HT-29 (cell line): ENCODE data around the gene ZNF564. TPM values are rescaled to one million over a fixed set of nuclear protein-coding genes. Genes with fewer than 3 reads are reported as not detected.
A peak's percentile ranks its signal among the peaks of the same experiment; 100 is the strongest.
"Not testable (repeated sequence)": the region's sequence is repeated elsewhere in the genome, so short reads cannot be mapped to it uniquely, and the experiment has no call there.

Experiments used
- DNase-seq: peaks from one replicate; pipeline ENCODE4 v3.0.0-alpha.2; 2015; ENCODE audit warnings: low spot score
- total RNA-seq: library from RNA; depleted of rRNA; stranded (reverse); fragments of >200 nt; shearing (Covaris generic); gene quantifications from 2 replicates; pipeline ENCODE4 v1.2.3, GENCODE V29; 2014; rRNA removed

Gene ZNF564
- total RNA-seq = 1.5 and 3.0 TPM in 2 replicates

DNA sequence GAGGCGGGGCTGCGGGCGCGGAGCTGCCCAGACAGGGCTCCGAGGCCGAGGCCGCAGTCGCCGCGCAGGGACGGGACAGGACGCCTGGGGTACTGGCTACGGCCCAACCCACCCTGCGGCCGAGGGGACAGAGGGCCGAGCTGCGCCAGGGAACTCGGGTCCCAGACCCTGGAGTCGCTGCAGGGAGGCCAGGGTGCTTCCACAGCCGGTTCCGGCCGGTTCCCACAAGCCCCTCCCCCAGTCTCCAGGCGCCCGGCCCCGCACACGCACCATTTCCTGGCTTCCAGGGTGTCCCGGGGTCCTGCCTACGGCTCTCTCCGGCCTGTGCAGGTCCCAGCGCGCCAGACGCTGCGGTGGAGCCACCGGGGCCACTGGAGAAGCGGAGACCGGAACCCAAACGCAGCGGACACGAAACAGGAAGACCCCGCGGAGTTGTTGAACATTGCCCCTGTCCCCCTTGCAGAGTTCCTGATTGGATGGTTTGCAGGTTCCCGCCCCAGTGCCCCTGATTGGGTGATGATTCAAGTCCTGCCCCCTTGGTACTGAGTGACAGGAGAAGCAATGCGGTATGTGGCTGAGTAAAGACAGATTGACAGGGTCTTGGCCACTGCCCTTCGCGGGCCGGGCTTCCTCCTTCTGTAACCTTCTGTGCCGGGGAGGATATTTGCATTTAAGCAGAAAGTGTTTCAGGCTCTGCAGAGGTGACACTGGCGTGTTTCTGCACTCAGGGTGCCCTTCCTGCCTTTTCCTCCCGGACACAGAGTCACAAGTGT lies at the start of gene ZNF564:
ZNF564 (minus strand) TSS at position 423 of the 773 bp plus-strand sequence; CDS start at position 273, 150 bp downstream.
- DNase-seq = peak; percentile 92

DNA sequence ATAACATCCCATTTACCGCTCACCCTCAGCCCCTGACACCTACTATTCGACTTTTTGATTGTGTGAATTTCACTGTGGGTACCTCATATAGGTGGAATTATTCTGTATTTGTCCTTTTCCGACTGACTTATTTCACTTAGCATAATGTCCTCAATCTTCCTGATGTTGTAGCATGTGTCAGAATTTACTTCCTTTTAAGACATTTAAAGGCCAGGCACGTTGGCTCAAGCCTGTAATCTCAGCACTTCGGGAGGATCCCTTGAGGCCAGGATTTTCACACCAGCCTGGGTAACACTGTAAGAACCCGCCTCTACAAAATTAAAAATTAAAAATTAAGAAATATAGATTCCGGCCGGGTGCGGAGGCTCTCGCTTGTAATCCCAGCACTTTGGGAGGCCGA lies 46.3 kb upstream of the ZNF564 start:
- DNase-seq = no peak

GRCh38 chr19:12596927-12597548 lies 45.8 kb upstream of the ZNF564 start:
- no peak for DNase-seq

- DNase-seq = no peak
These were observed 45.2 kb upstream of the ZNF564 start for GRCh38 chr19:12596485-12596884.

DNA sequence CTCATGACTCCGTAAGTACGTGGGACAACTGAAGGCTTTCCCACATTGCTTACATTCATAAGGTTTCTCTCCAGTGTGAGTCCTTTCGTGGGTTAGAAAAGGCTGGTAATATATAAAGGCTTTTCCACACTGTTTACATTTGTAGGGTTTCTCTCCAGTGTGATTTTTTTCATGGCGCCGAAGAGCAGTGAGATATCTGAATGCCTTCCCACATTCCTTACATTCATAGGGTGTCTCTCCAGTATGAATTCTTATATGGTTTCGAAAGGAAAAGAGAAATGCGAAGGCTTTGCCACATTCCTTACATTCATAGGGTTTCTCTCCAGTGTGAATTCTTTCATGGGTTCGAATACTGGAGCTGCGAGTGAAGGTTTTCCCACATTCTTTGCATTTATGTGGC lies 29.8 kb upstream of the ZNF564 start:
- no peak for DNase-seq

GRCh38 chr19:12580180-12580694 lies 29.0 kb upstream of the ZNF564 start:
- DNase-seq = no peak

DNA sequence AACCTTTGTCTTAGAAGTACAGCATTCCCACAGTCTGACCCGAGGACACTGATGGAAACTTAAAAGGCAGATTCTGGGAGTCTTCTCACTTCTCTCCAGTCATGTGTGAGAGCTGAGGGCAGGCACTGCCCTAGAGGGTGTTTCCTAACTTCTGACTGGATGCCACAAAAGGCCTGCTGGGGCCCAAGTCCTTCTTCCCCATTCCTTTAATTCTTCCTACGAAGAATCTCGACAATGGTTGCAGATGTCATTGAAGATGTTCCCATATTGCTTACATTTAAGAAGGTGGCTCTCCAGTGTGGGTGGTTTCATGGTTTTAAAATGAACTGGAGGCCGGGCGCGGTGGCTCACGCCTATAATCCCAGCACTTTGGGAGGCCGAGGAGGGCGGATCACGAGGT lies 27.4 kb upstream of the ZNF564 start:
- no peak for DNase-seq

GRCh38 chr19:12574036-12574435 lies 22.8 kb upstream of the ZNF564 start:
- DNase-seq = no peak

DNA sequence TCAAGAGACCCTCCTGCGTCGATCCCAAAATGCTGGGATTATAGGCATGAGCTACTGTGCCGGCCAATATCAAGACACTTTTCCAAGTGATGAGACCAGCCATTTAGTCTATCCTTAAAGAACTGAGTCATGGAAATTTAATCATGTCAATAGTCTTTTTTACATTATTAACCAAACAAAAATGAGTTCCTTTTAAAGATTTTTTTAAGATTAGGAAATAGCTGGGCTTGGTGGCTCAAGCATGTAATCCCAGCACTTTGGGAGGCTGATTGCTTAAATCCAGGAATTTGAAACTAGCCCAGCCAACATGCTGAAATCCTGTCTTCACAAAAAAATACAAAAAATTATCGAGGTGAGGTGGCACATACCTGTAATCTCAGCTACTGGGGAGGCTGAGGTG lies 16.7 kb upstream of the ZNF564 start:
- DNase-seq = no peak

DNA sequence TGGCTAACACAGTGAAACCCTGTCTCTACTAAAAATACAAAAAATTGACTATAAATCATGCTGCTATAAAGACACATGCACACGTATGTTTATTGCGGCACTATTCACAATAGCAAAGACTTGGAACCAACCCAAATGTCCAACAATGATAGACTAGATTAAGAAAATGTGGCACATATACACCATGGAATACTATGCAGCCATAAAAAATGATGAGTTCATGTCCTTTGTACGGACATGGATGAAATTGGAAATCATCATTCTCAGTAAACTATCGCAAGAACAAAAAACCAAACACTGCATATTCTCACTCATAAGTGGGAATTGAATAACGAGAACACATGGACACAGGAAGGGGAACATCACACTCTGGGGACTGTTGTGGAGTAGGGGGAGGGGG lies 15.1 kb upstream of the ZNF564 start:
- not testable (repeated sequence) for DNase-seq

GRCh38 chr19:12564016-12564664 lies 12.9 kb upstream of the ZNF564 start:
- peak; percentile 82 for DNase-seq

GRCh38 chr19:12555456-12555930 lies 4.2 kb upstream of the ZNF564 start:
- DNase-seq = no peak

GRCh38 chr19:12546903-12547302 lies 4.4 kb downstream of the ZNF564 start:
- no peak for DNase-seq

DNA sequence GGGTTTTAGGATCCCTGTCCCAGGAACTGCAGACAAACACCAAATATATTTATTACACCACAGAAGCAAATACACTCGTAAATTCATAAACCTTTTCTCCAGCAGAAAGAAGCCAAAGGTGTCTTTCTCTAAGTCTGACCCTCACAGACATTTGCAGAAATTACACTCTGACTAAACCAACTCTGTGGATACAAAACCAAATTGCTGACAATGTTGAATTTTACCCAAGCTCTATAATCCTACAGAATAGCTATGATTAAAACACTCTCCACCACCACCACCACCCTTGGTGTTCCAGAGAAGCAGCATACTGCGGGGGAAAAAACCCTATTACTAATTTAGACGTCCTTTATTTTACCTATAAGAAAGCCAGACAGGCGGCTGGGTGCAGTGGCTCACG lies 5.2 kb downstream of the ZNF564 start:
- no peak for DNase-seq

GRCh38 chr19:12545267-12545666 lies 6.0 kb downstream of the ZNF564 start:
- no peak for DNase-seq

GRCh38 chr19:12544401-12544876 lies 6.8 kb downstream of the ZNF564 start:
- DNase-seq = no peak

- DNase-seq = no peak
These were observed 7.4 kb downstream of the ZNF564 start for GRCh38 chr19:12543855-12544254.

DNA sequence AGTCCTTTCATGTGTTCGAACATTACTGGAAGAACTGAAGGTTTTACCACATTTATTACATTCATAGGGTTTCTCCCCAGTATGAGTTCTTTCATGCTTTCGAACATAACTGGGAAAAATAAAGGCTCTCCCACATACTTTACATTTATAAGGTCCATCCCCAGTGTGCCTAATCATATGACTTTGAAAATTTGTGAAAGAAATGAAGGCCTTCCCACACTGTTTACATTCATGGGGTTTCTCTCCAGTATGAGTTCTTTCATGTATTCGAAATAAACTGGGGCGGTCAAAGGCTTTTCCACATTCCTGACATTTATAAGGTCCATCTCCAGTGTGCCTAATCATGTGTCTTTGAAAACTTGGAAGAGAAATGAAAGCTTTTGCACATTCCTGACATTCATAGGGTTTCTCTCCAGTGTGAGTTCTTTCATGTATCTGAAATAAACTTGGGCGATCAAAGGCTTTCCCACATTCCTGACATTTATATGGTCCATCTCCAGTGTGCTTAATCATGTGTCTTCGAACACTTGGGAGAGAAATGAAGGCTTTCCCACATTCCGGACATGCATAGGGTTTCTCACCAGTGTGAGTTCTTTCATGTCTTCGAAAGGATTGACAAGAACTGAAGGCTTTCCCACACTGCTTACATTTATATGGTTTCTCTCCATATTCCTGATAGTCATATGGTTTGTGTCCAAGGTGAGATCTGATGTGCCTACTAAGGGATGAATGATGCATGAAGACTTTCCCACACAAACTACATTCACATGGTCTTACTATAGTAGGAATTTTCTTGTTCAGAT lies 24.0 kb downstream of the ZNF564 start:
- DNase-seq = no peak

- no peak for DNase-seq
These were observed 24.7 kb downstream of the ZNF564 start for GRCh38 chr19:12526542-12526941.

DNA sequence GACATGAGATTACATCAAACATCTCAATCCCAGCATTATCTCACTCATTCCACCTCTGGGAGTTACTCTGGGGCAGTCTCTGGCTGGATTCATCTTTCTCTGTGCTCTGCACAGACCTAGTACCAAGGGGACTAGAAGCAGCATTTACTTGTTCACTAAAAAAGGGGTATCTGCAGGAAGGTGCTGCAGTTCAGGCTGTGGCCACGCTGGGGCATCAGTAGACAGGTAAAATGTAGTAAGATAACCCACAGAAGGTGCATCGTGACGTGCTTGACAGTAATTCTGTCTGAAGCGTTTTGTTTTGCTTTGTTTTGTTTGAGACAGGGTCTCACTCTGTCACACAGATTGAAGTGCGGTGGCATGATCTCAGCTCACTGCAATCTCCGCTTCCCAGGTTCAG lies 29.3 kb downstream of the ZNF564 start:
- no peak for DNase-seq

DNA sequence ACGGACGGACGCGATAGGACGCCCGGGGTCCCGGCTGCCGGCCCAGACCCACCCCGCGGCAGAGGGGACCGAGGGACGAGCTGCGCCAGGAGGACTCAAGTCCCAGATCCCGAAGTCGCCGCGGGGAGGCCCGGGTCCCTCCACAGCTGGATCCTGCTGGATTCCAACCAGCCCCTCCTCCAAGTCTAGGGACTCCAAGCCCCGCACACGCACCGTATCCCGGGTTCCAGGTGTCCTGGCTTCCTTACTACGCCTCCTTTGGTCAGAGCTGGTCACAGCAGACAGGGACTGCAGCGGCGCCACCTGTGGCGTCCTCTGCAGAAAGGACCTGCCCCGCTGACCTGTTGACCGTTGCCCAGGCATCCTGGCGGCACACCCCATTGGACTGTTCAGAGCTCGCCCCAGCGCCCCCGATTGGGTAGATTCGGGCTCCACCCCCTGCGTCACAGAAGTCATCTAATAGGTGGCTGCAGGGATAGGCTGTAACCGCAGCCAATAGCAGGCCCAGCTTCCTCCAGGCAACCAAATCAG lies 37.7 kb downstream of the ZNF564 start:
- no peak for DNase-seq
